Measurements from ENCODE around the gene CALML5. TPM values are rescaled to one million over a fixed set of nuclear protein-coding genes. Genes with fewer than 3 reads are reported as not detected.

The CALML5 gene
- polyA plus RNA-seq, 1 of the 3 experiments (the other 2 are of a cell fraction) = not detected

DNA sequence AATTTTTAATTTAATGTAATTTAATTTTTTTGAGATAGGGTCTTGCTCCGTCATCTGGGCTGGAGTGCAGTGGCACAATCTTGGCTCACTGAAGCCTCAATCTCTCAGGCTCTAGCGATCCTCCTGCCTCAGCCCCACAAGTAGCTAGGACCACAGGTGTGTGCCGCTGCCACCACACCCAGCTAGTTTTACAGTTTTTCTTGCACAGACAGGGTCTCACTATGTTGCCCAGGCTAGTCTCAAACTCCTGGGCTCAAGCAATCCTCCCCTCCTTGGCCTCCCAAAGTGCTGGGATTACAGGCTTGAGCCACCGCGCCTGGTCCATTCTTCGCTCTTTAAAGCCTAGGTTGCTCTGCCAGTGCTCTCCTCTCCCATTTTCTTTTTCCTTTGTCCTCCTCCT lies 38.3 kb upstream of the CALML5 start:
- TF ChIP-seq EZH2phosphoT487 (IDR thresholded peaks at IDR 0.05; ENCODE audit: borderline replicate concordance, low read depth) = no peak
- TF ChIP-seq YY1 (IDR thresholded peaks at IDR 0.05; ENCODE audit: low read depth) = no peak
- POLR2A ChIA-PET = no interaction called here
- Histone ChIP-seq H3K4me1 (ENCODE audit: control insufficient read depth in 1 of 2, insufficient read depth in 2 of 2, low read depth in 1 of 2, low read length in 1 of 2) (no peaks in the 10 kb centered on the region), H3K9me2 (no peaks in the 10 kb centered on the region), H3K79me2 (ENCODE audit: insufficient read depth) (no peaks in the 10 kb centered on the region), H3K4me2 (no peak overlapping the region), H3K4me3 (ENCODE audit: low read depth in 2 of 2, low read length in 1 of 2) (no peak overlapping the region), H2AFZ (ENCODE audit: low read depth) (no peak overlapping the region), H3K9ac (no peak overlapping the region), H3K36me3 (replicated peaks in 1 of 2; ENCODE audit: control insufficient read depth in 1 of 2, insufficient read depth in 2 of 2, low read length in 1 of 2) (no peaks in the 10 kb centered on the region), H3F3A (replicated peaks; ENCODE audit: insufficient read depth) (no peaks in the 10 kb centered on the region), H4K20me1 (ENCODE audit: insufficient read depth) (no peaks in the 10 kb centered on the region), H3K27ac (ENCODE audit: low read depth in 2 of 2, low read length in 1 of 2) (no peak overlapping the region), H3K27me3 (ENCODE audit: insufficient read depth) (no peaks in the 10 kb centered on the region), H3K9me3 (0 out of 2 replicates have a peak, but pooled peaks cover 14% of the 10 kb centered on the region)
- 87% methylated on average over 6 of the region's 6 CpGs for WGBS (ENCODE audit: low lambda C conversion rate)
- DNase-seq = no peak
- CTCF ChIA-PET = no interaction called here

- H3K27ac ChIP-seq (ENCODE audit: low read depth in 2 of 2, low read length in 1 of 2) = no peak overlapping the region
- H3F3A ChIP-seq (replicated peaks; ENCODE audit: insufficient read depth) = no peaks in the 10 kb centered on the region
- H3K79me2 ChIP-seq (ENCODE audit: insufficient read depth) = no peaks in the 10 kb centered on the region
- H3K9me2 ChIP-seq = no peaks in the 10 kb centered on the region
- POLR2A ChIA-PET = no interaction called here
- H3K27me3 ChIP-seq (ENCODE audit: insufficient read depth) = no peaks in the 10 kb centered on the region
- H3K9ac ChIP-seq = no peak overlapping the region
- no peaks in the 10 kb centered on the region for H3K36me3 ChIP-seq (replicated peaks in 1 of 2; ENCODE audit: control insufficient read depth in 1 of 2, insufficient read depth in 2 of 2, low read length in 1 of 2)
- no peak overlapping the region for H3K4me3 ChIP-seq (ENCODE audit: low read depth in 2 of 2, low read length in 1 of 2)
- no peak overlapping the region for H3K4me2 ChIP-seq
- no peak for DNase-seq
- TF ChIP-seq TCF12 (IDR thresholded peaks at IDR 0.05) = no peak
- no peak for TF ChIP-seq YY1 (IDR thresholded peaks at IDR 0.05; ENCODE audit: low read depth)
- TF ChIP-seq POLR2AphosphoS5 (IDR thresholded peaks at IDR 0.05; ENCODE audit: low read depth, low read length) = no peak
- CTCF ChIA-PET = no interaction called here
- H3K4me1 ChIP-seq (ENCODE audit: control insufficient read depth in 1 of 2, insufficient read depth in 2 of 2, low read depth in 1 of 2, low read length in 1 of 2) = no peaks in the 10 kb centered on the region
- 0 out of 2 replicates have a peak, but pooled peaks cover 4% of the 10 kb centered on the region for H3K9me3 ChIP-seq
- no peaks in the 10 kb centered on the region for H4K20me1 ChIP-seq (ENCODE audit: insufficient read depth)
- WGBS (ENCODE audit: low lambda C conversion rate) = 89% methylated on average over 7 of the region's 7 CpGs
- no peak overlapping the region for H2AFZ ChIP-seq (ENCODE audit: low read depth)
Measured at GRCh38 chr10:5536486-5537081, 37.2 kb upstream of the CALML5 start.

DNA sequence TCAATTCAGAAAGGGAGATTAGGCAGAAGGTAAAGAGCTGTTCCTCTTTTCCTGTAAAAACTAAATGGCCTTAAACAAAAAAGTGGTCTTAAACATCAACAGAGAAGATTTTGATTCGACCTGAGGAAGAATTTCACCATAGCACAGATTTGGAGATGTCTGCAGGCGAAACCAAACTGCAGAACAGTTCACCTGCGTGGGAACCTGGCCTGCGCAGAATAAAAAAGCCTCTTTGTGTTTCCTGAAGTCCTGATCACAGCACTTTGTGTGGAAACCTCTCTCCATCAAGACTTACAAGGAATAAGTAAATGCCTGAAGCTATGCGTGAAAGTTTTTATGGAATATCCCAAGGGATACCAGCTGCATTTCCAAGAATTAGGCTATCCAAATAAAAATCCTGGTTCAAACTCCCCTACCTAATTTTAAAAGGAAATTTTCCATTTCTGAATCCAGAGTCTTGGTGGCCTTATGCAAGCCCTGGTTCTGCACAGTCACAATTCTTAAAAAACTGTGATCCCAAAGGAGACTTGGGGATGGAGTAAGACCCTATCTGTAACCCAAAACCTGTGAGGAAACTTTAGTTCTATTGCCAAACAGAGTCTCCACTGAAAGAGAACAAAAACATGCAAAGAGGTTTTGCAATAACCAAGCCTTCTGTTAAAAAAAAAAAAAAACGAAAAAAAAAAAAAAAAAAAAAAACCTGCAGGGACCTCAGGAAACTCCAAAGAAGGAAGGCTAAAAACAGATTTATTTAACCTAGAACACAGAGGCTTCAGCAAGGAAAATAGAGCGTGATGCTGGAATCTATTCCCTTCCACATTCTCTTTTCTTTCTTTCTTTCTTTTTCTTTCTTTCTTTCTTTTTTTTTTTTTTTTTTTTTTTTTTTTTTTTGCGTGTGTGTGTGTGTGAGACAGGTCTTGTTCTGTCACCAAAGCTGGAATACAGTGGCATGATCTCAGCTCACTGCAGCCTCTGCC lies 35.8 kb upstream of the CALML5 start:
- ChIA-PET POLR2A (no interaction called here), CTCF (interaction anchor here (1.3 kb wide), 1 partner anchor 88 kb away, joined by 4 read pairs; no protein-coding TSS in a partner anchor)
- Histone ChIP-seq H3F3A (replicated peaks; ENCODE audit: insufficient read depth) (no peaks in the 10 kb centered on the region), H3K4me2 (no peak overlapping the region), H3K27me3 (ENCODE audit: insufficient read depth) (no peaks in the 10 kb centered on the region), H2AFZ (ENCODE audit: low read depth) (no peak overlapping the region), H3K4me3 (ENCODE audit: low read depth in 2 of 2, low read length in 1 of 2) (no peak overlapping the region), H3K4me1 (ENCODE audit: control insufficient read depth in 1 of 2, insufficient read depth in 2 of 2, low read depth in 1 of 2, low read length in 1 of 2) (no peaks in the 10 kb centered on the region), H3K27ac (ENCODE audit: low read depth in 2 of 2, low read length in 1 of 2) (no peak overlapping the region), H3K9me3 (no peaks in the 10 kb centered on the region), H3K9ac (no peak overlapping the region), H3K79me2 (ENCODE audit: insufficient read depth) (no peaks in the 10 kb centered on the region), H3K36me3 (replicated peaks in 1 of 2; ENCODE audit: control insufficient read depth in 1 of 2, insufficient read depth in 2 of 2, low read length in 1 of 2) (no peaks in the 10 kb centered on the region), H3K9me2 (no peaks in the 10 kb centered on the region), H4K20me1 (ENCODE audit: insufficient read depth) (no peaks in the 10 kb centered on the region)
- WGBS (ENCODE audit: low lambda C conversion rate) = 75% methylated on average over 8 of the region's 8 CpGs
- no peak for DNase-seq
- no peak for TF ChIP-seq NRF1 (IDR thresholded peaks at IDR 0.05; ENCODE audit: low read depth, low read length)
- no peak for TF ChIP-seq FOXJ3 (CRISPR knock-in tag; IDR thresholded peaks at IDR 0.05)
- no peak for TF ChIP-seq ELF1 (IDR thresholded peaks at IDR 0.05)
- TF ChIP-seq NFIC (IDR thresholded peaks at IDR 0.05; ENCODE audit: borderline replicate concordance) = no peak
- no peak for TF ChIP-seq MXI1 (IDR thresholded peaks at IDR 0.05; ENCODE audit: low read depth, low read length)
- TF ChIP-seq EP300 (IDR thresholded peaks at IDR 0.05; ENCODE audit: borderline replicate concordance in 1 of 2, low read depth in 1 of 2, low read length in 1 of 2) = no peak
- TF ChIP-seq YY1 (IDR thresholded peaks at IDR 0.05; ENCODE audit: low read depth) = no peak
- TF ChIP-seq CHD2 (IDR thresholded peaks at IDR 0.05; ENCODE audit: low read length, partially characterized antibody) = no peak
- TF ChIP-seq RXRA (IDR thresholded peaks at IDR 0.05; ENCODE audit: borderline replicate concordance, low read depth) = no peak
- TF ChIP-seq RFX5 (IDR thresholded peaks at IDR 0.05; ENCODE audit: low read length) = no peak
- no peak for TF ChIP-seq RAD21 (IDR thresholded peaks at IDR 0.05; ENCODE audit: low read length)
- no peak for TF ChIP-seq GABPA (IDR thresholded peaks at IDR 0.05; ENCODE audit: low read depth)
- TF ChIP-seq IRF3 (IDR thresholded peaks at IDR 0.05; ENCODE audit: low read depth, low read length) = no peak
- no peak for TF ChIP-seq RCOR1 (IDR thresholded peaks at IDR 0.05; ENCODE audit: low read length)
- TF ChIP-seq USF2 (IDR thresholded peaks at IDR 0.05; ENCODE audit: borderline replicate concordance, low read depth, low read length) = no peak
- TF ChIP-seq FOSL2 (IDR thresholded peaks at IDR 0.05; ENCODE audit: borderline replicate concordance, low read depth) = no peak
- TF ChIP-seq JUND (IDR thresholded peaks at IDR 0.05) = no peak
- no peak for TF ChIP-seq TCF12 (IDR thresholded peaks at IDR 0.05)

Data from SK-N-SH (cell line).